ENCODE results near the gene RTF1.

Gene RTF1

DNA sequence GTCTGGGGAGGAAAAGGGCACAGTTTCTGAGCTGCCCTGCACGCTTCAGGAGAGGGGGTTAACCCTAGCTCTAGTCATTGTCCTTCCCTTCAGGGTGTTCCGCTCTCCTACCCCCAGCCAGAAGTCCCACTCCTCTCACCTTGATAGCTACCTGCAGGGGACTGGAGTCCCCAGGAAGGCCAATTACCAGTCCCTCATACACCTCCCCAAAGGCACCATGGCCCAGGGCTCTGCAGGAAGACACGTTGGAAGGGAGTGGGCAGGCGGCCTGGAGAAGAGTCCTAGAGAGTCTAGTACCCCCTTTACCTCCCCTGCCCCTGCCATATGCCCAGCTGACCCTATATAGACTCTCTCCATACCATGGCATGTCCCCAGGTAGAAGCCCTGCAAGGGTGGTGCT lies 88.9 kb downstream of the RTF1 start:
- Histone ChIP-seq H3K9ac (ENCODE audit: low read length) (no peak overlapping the region), H2BK120ac (ENCODE audit: low read depth, low read length) (no peak overlapping the region), H2BK5ac (ENCODE audit: low read length) (no peak overlapping the region), H3K4ac (ENCODE audit: low read depth, low read length) (no peak overlapping the region), H2AK5ac (ENCODE audit: low read length) (no peak overlapping the region), H3K4me3 (ENCODE audit: low read length) (no peak overlapping the region), H4K5ac (ENCODE audit: low read length) (no peak overlapping the region), H3K79me2 (ENCODE audit: control insufficient read depth, insufficient read depth, low read length) (no peaks in the 10 kb centered on the region), H3K27me3 (ENCODE audit: insufficient read depth, low read length, poor library complexity) (peaks cover 34% of the 10 kb centered on the region), H2BK15ac (replicated peaks; ENCODE audit: low read depth) (no peak overlapping the region), H3K27ac (ENCODE audit: low read depth, low read length) (no peak overlapping the region), H3K79me1 (ENCODE audit: low read length) (no peaks in the 10 kb centered on the region), H3K23ac (ENCODE audit: low read length) (no peak overlapping the region), H3K36me3 (ENCODE audit: control insufficient read depth, insufficient read depth, low read length) (no peaks in the 10 kb centered on the region), H3K4me2 (ENCODE audit: low read length) (no peak overlapping the region), H3K56ac (ENCODE audit: low read length) (no peak overlapping the region), H3K4me1 (ENCODE audit: control insufficient read depth, low read depth, low read length) (no peaks in the 10 kb centered on the region), H3K18ac (ENCODE audit: low read length) (no peak overlapping the region), H4K8ac (ENCODE audit: low read depth, low read length) (no peak overlapping the region)
- no CpG with 5 or more reads among the region's 4 CpGs for WGBS (ENCODE audit: extremely low coverage, insufficient coverage, low lambda C conversion rate)
- DNase-seq, result no peak

DNA sequence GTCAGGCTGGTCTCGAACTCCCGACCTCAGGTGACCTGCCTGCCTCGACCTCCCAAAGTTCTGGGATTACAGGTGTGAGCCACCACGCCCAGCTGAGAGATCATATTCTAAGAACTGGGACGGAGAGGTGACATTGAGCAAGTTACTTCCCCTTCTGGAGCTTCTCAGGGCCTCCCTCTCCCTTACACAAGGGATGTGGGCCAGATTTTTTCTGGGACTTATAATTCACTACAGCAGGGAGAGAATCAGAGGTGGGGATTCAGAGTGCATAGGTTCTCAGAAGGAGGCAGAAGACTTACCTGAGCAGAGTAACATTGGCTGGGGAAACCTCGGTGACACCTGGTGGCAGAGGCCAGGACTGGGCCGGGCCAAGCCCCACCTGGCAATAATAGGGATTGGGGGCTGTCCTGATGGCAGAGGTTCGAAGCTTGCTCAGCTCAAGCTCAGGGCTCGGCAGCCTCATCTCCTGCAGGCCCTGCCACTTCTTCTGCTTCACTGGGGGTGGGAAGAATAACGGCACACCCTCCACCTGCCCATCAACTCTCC lies 90.0 kb downstream of the RTF1 start:
- no peaks in the 10 kb centered on the region for H3K36me3 ChIP-seq (ENCODE audit: control insufficient read depth, insufficient read depth, low read length)

DNA sequence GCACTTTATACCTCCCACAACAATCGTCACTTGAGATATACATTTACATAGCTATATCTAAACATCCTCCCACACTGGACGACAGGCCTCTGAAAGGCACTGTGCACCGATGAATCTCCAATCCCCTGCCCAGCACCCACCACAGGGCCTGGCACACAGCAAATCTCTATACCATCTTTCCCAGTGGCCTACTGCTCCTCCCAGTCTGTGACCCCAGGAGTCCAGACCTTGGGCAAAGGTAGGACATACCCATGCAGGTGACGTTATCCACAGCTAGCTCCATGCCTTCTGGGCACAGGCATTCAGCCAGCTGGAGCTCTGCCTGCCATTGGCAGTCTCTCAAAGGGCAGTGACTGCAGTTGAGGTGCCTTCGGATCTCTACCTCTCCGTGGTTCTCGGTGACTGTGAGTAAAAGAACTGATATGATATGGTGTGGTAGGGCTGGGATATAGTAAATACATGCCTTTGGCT lies 91.0 kb downstream of the RTF1 start:
- no peak overlapping the region for H3K18ac ChIP-seq (ENCODE audit: low read length)
- H3K9ac ChIP-seq (ENCODE audit: low read length), result no peak overlapping the region
- H3K4me3 ChIP-seq (ENCODE audit: low read length), result no peak overlapping the region
- no peaks in the 10 kb centered on the region for H3K4me1 ChIP-seq (ENCODE audit: control insufficient read depth, low read depth, low read length)
- no peak overlapping the region for H3K4ac ChIP-seq (ENCODE audit: low read depth, low read length)
- H3K23ac ChIP-seq (ENCODE audit: low read length), result no peak overlapping the region
- no peak overlapping the region for H3K27ac ChIP-seq (ENCODE audit: low read depth, low read length)
- WGBS (ENCODE audit: extremely low coverage, insufficient coverage, low lambda C conversion rate), result no CpG with 5 or more reads among the region's 7 CpGs
- H3K36me3 ChIP-seq (ENCODE audit: control insufficient read depth, insufficient read depth, low read length), result no peaks in the 10 kb centered on the region
- no peak overlapping the region for H2BK5ac ChIP-seq (ENCODE audit: low read length)
- H3K56ac ChIP-seq (ENCODE audit: low read length), result no peak overlapping the region
- no peak overlapping the region for H2BK15ac ChIP-seq (replicated peaks; ENCODE audit: low read depth)
- H3K4me2 ChIP-seq (ENCODE audit: low read length), result no peak overlapping the region
- no peak overlapping the region for H4K8ac ChIP-seq (ENCODE audit: low read depth, low read length)
- H3K79me2 ChIP-seq (ENCODE audit: control insufficient read depth, insufficient read depth, low read length), result no peaks in the 10 kb centered on the region
- H2BK120ac ChIP-seq (ENCODE audit: low read depth, low read length), result no peak overlapping the region
- no peaks in the 10 kb centered on the region for H3K79me1 ChIP-seq (ENCODE audit: low read length)
- no peak overlapping the region for H2AK5ac ChIP-seq (ENCODE audit: low read length)
- H4K5ac ChIP-seq (ENCODE audit: low read length), result no peak overlapping the region
- H3K27me3 ChIP-seq (ENCODE audit: insufficient read depth, low read length, poor library complexity), result peaks cover 37% of the 10 kb centered on the region
- no peak for DNase-seq

More for the DNA sequence above, 90.0 kb downstream of the RTF1 start:
- H2AK5ac ChIP-seq (ENCODE audit: low read length), result no peak overlapping the region
- H3K27ac ChIP-seq (ENCODE audit: low read depth, low read length), result no peak overlapping the region
- H2BK5ac ChIP-seq (ENCODE audit: low read length), result no peak overlapping the region
- no peak overlapping the region for H3K4me2 ChIP-seq (ENCODE audit: low read length)
- no peak overlapping the region for H3K9ac ChIP-seq (ENCODE audit: low read length)
- no peak overlapping the region for H3K23ac ChIP-seq (ENCODE audit: low read length)
- no peak overlapping the region for H4K8ac ChIP-seq (ENCODE audit: low read depth, low read length)
- H3K4ac ChIP-seq (ENCODE audit: low read depth, low read length), result no peak overlapping the region
- no peaks in the 10 kb centered on the region for H3K79me1 ChIP-seq (ENCODE audit: low read length)
- H3K18ac ChIP-seq (ENCODE audit: low read length), result no peak overlapping the region
- peaks cover 35% of the 10 kb centered on the region for H3K27me3 ChIP-seq (ENCODE audit: insufficient read depth, low read length, poor library complexity)
- no peak overlapping the region for H3K4me3 ChIP-seq (ENCODE audit: low read length)
- WGBS (ENCODE audit: extremely low coverage, insufficient coverage, low lambda C conversion rate), result no CpG with 5 or more reads among the region's 10 CpGs
- peak; percentile 37 for DNase-seq
- H2BK120ac ChIP-seq (ENCODE audit: low read depth, low read length), result no peak overlapping the region
- H3K56ac ChIP-seq (ENCODE audit: low read length), result no peak overlapping the region
- no peaks in the 10 kb centered on the region for H3K79me2 ChIP-seq (ENCODE audit: control insufficient read depth, insufficient read depth, low read length)
- H3K4me1 ChIP-seq (ENCODE audit: control insufficient read depth, low read depth, low read length), result no peaks in the 10 kb centered on the region
- no peak overlapping the region for H4K5ac ChIP-seq (ENCODE audit: low read length)
- H2BK15ac ChIP-seq (replicated peaks; ENCODE audit: low read depth), result no peak overlapping the region

DNA sequence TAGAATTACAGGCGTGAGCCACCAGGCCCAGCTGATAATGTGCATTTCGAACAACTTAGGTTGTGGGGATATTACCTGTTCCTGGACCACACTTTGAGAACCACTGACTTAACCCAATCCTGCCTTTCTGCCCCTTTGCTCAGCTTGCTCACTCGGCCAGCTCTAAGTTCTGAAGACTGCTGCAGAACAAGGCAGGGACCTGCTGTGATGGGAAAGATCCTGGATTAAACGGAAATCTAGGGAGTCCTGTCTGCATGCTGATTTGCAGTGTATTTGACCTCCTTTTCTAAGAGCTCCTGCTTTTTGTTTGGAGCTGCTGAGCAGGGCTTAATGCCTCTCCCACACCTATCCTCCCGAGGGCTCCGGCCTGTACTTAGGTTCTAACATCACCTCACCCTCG lies 93.8 kb downstream of the RTF1 start:
- Histone ChIP-seq H2BK5ac (ENCODE audit: low read length) (no peak overlapping the region), H3K18ac (ENCODE audit: low read length) (no peak overlapping the region), H3K9ac (ENCODE audit: low read length) (no peak overlapping the region), H2BK120ac (ENCODE audit: low read depth, low read length) (no peak overlapping the region), H3K23ac (ENCODE audit: low read length) (no peak overlapping the region), H3K27me3 (ENCODE audit: insufficient read depth, low read length, poor library complexity) (peaks cover 26% of the 10 kb centered on the region), H3K79me1 (ENCODE audit: low read length) (no peaks in the 10 kb centered on the region), H3K36me3 (ENCODE audit: control insufficient read depth, insufficient read depth, low read length) (no peaks in the 10 kb centered on the region), H3K4me1 (ENCODE audit: control insufficient read depth, low read depth, low read length) (no peaks in the 10 kb centered on the region), H3K4me3 (ENCODE audit: low read length) (no peak overlapping the region), H4K8ac (ENCODE audit: low read depth, low read length) (no peak overlapping the region), H3K27ac (ENCODE audit: low read depth, low read length) (no peak overlapping the region), H3K4me2 (ENCODE audit: low read length) (no peak overlapping the region), H4K5ac (ENCODE audit: low read length) (no peak overlapping the region), H3K56ac (ENCODE audit: low read length) (no peak overlapping the region), H2BK15ac (replicated peaks; ENCODE audit: low read depth) (no peak overlapping the region), H2AK5ac (ENCODE audit: low read length) (no peak overlapping the region), H3K79me2 (ENCODE audit: control insufficient read depth, insufficient read depth, low read length) (no peaks in the 10 kb centered on the region), H3K4ac (ENCODE audit: low read depth, low read length) (no peak overlapping the region)
- WGBS (ENCODE audit: extremely low coverage, insufficient coverage, low lambda C conversion rate), result no CpG with 5 or more reads among the region's 7 CpGs
- DNase-seq, result no peak

DNA sequence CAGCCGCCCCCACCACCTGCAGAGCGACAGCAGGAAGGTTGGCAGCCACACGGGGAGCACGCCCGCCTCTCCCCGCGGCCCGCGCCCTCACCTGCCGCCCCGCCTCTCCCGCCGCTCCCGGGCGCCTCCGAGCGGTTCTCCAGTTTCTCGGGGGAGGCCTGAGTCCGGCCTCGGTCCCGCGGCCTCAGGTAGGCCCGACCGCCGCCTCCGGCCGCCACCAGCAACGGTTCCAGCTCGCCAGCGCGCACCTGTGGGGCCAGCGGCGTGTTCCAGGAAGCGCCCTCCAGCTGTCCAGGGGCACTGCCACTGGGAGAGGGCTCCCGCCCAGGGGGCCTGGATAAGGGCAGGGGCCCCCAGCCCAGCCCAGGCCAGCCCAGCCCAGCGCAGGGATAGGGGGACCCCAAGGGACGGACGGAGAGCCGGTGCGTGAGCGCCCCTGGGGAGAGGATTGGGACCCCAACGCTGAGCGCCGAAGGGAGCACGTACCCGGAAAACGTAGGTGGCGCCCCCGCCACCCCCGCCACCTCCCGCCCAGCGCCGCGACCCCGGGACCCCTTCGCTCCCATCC lies 94.5 kb downstream of the RTF1 start:
- no peak overlapping the region for H4K5ac ChIP-seq (ENCODE audit: low read length)
- no peak overlapping the region for H3K4me2 ChIP-seq (ENCODE audit: low read length)
- no peak overlapping the region for H3K27ac ChIP-seq (ENCODE audit: low read depth, low read length)
- H2BK120ac ChIP-seq (ENCODE audit: low read depth, low read length), result no peak overlapping the region
- DNase-seq, result no peak
- H2BK15ac ChIP-seq (replicated peaks; ENCODE audit: low read depth), result no peak overlapping the region
- H3K56ac ChIP-seq (ENCODE audit: low read length), result peak overlapping the region; percentile 49
- WGBS (ENCODE audit: extremely low coverage, insufficient coverage, low lambda C conversion rate), result no CpG with 5 or more reads among the region's 56 CpGs
- no peak overlapping the region for H3K9ac ChIP-seq (ENCODE audit: low read length)
- no peak overlapping the region for H3K23ac ChIP-seq (ENCODE audit: low read length)
- no peaks in the 10 kb centered on the region for H3K79me2 ChIP-seq (ENCODE audit: control insufficient read depth, insufficient read depth, low read length)
- no peak overlapping the region for H2AK5ac ChIP-seq (ENCODE audit: low read length)
- peaks cover 26% of the 10 kb centered on the region for H3K27me3 ChIP-seq (ENCODE audit: insufficient read depth, low read length, poor library complexity)
- H3K4me1 ChIP-seq (ENCODE audit: control insufficient read depth, low read depth, low read length), result no peaks in the 10 kb centered on the region
- H3K36me3 ChIP-seq (ENCODE audit: control insufficient read depth, insufficient read depth, low read length), result no peaks in the 10 kb centered on the region
- H2BK5ac ChIP-seq (ENCODE audit: low read length), result no peak overlapping the region
- no peak overlapping the region for H3K18ac ChIP-seq (ENCODE audit: low read length)
- no peak overlapping the region for H4K8ac ChIP-seq (ENCODE audit: low read depth, low read length)
- H3K4me3 ChIP-seq (ENCODE audit: low read length), result no peak overlapping the region
- H3K4ac ChIP-seq (ENCODE audit: low read depth, low read length), result no peak overlapping the region
- no peaks in the 10 kb centered on the region for H3K79me1 ChIP-seq (ENCODE audit: low read length)

DNA sequence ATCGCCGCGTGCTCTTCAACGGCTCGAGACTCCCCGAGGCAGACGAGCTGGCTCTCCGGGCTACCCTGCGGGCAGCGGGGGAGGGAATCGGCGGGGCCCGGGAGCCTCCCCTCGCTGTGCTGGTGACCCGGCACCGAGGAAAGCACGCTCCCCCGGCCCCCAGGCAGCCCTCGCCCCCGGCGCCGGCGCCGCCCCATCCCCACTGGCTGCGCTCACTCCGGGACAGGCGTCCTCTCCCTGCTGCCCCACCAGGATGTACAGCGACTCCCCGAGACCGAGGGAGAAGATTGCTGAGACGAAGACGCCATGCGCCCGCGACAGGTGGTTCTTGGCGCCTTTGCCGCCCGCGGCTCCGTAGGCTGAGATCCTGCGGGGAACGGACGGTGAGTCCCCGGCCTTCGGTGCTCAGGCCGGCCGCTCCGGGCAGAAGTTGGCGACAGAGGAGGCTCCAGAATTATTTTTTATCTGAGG lies 95.0 kb downstream of the RTF1 start:
- no CpG with 5 or more reads among the region's 49 CpGs for WGBS (ENCODE audit: extremely low coverage, insufficient coverage, low lambda C conversion rate)
- Histone ChIP-seq H3K79me2 (ENCODE audit: control insufficient read depth, insufficient read depth, low read length) (no peaks in the 10 kb centered on the region), H3K23ac (ENCODE audit: low read length) (no peak overlapping the region), H3K4me3 (ENCODE audit: low read length) (no peak overlapping the region), H2BK15ac (replicated peaks; ENCODE audit: low read depth) (no peak overlapping the region), H3K4me1 (ENCODE audit: control insufficient read depth, low read depth, low read length) (no peaks in the 10 kb centered on the region), H3K56ac (ENCODE audit: low read length) (no peak overlapping the region), H3K27me3 (ENCODE audit: insufficient read depth, low read length, poor library complexity) (peaks cover 26% of the 10 kb centered on the region), H3K9ac (ENCODE audit: low read length) (no peak overlapping the region), H3K18ac (ENCODE audit: low read length) (no peak overlapping the region), H3K4ac (ENCODE audit: low read depth, low read length) (no peak overlapping the region), H4K8ac (ENCODE audit: low read depth, low read length) (no peak overlapping the region), H2AK5ac (ENCODE audit: low read length) (no peak overlapping the region), H3K4me2 (ENCODE audit: low read length) (no peak overlapping the region), H3K27ac (ENCODE audit: low read depth, low read length) (no peak overlapping the region), H3K79me1 (ENCODE audit: low read length) (no peaks in the 10 kb centered on the region), H3K36me3 (ENCODE audit: control insufficient read depth, insufficient read depth, low read length) (no peaks in the 10 kb centered on the region), H4K5ac (ENCODE audit: low read length) (no peak overlapping the region), H2BK120ac (ENCODE audit: low read depth, low read length) (no peak overlapping the region), H2BK5ac (ENCODE audit: low read length) (no peak overlapping the region)
- DNase-seq, result no peak
